K562 (cell line): ENCODE measurements around the gene GNA14. TPM values are rescaled to one million over a fixed set of nuclear protein-coding genes. Genes with fewer than 3 reads are reported as not detected.

Experiments
- ATAC-seq: fragments of 200-7000 bp; cut with Tn5 transposase; 3 replicates; pipeline ENCODE4 v1.9.1; 2020; ENCODE audit warnings: moderate library complexity
- BruUV-seq: library from RNA; stranded (reverse); fragments of 400-500 nt; replicated peaks from 2 replicates; lab custom pipeline; 2021; lab: Mats Ljungman, UMichigan
- CTCF ChIA-PET: fragments of 300-600 bp; formaldehyde crosslinking; extraction: SDS; loops from one replicate; lab custom pipeline; 2021; ENCODE audit warnings: low intra/inter-chr PET ratio; lab: Yijun Ruan, JAX
- POLR2A ChIA-PET: fragments of 300-600, 350-650 bp; sonication (Branson Sonifier 250); formaldehyde crosslinking; extraction: SDS; loops from one replicate; lab custom pipeline; 2021; ENCODE audit warnings: antibody characterized with exemption, inconsistent platforms; lab: Yijun Ruan, JAX
- DNase-seq, 4 experiments: peaks; one replicate each; pipeline versions ENCODE4 v3.0.0 to v3.0.0-alpha.2; 2011 to 2018; ENCODE audit warnings: low spot score in 3 of 4, mixed read lengths in 3 of 4; ENCODE audit errors: extremely low read depth in 1 of 4
- FAIRE-seq: peaks from 2 replicates; lab custom pipeline; 2011; peaks lifted over from hg19 to GRCh38; lab: Jason Lieb, UNC
- H2AFZ ChIP-seq: 2 replicates; pipeline ENCODE4 v1.6.0; 2011; ENCODE audit warnings: low read depth, low read length, control low read depth, inconsistent platforms
- H3K27ac ChIP-seq: fragments of 200-600 bp; 3 replicates; pipeline ENCODE4 v1.8.0; 2011; ENCODE audit warnings: low read depth, mild to moderate bottlenecking, control low read depth, inconsistent platforms, low read length, moderate library complexity, mixed read lengths; ENCODE audit errors: extremely low read depth
- H3K27me3 ChIP-seq, 2 experiments: fragments of 300-600 bp in 1 of 2; 2 replicates in 1 of 2; 3 replicates in 1 of 2; pipeline versions ENCODE4 v1.6.0 to v1.8.0; 2011; ENCODE audit warnings: inconsistent platforms in 2 of 2, low read length in 2 of 2, mild to moderate bottlenecking in 1 of 2, mixed read lengths in 1 of 2, moderate library complexity in 1 of 2; ENCODE audit not compliant: control insufficient read depth in 2 of 2, insufficient read depth in 2 of 2
- H3K36me3 ChIP-seq: fragments of 300-600 bp; 3 replicates; pipeline ENCODE4 v1.8.0; 2011; ENCODE audit warnings: mild to moderate bottlenecking, low read length, inconsistent platforms; ENCODE audit not compliant: control insufficient read depth, insufficient read depth
- H3K4me1 ChIP-seq, 2 experiments: fragments of 200-600 bp in 1 of 2; replicated peaks in 1 of 2; 2 replicates in 1 of 2; 3 replicates in 1 of 2; pipeline versions ENCODE4 v1.5.1 to v1.8.0; 2011; ENCODE audit warnings: inconsistent platforms in 2 of 2, low read length in 2 of 2, mild to moderate bottlenecking in 1 of 2, mixed read lengths in 1 of 2, moderate library complexity in 1 of 2; ENCODE audit not compliant: control insufficient read depth in 2 of 2, insufficient read depth in 2 of 2
- H3K4me2 ChIP-seq: 2 replicates; pipeline ENCODE4 v1.6.1; 2011; ENCODE audit warnings: low read length, control low read depth, inconsistent platforms, mixed read lengths; ENCODE audit not compliant: insufficient read depth
- H3K4me3 ChIP-seq: fragments of 200-600 bp; sonication (generic), shearing (Covaris generic); 2 replicates; pipeline ENCODE4 v1.5.1; 2016; ENCODE audit warnings: control low read depth, inconsistent platforms
- H3K79me2 ChIP-seq: fragments of 200-600 bp; 3 replicates; pipeline ENCODE4 v1.8.0; 2011; ENCODE audit warnings: low read length, inconsistent platforms; ENCODE audit not compliant: control insufficient read depth, insufficient read depth
- H3K9ac ChIP-seq, 2 experiments: 2 replicates each; pipeline versions ENCODE4 v1.6.0 to v1.6.1; 2011; ENCODE audit warnings: low read depth in 2 of 2, low read length in 2 of 2, control low read depth in 1 of 2, inconsistent platforms in 1 of 2, mild to moderate bottlenecking in 1 of 2, mixed read lengths in 1 of 2; ENCODE audit not compliant: insufficient read depth in 1 of 2
- H3K9me1 ChIP-seq: one replicate; pipeline ENCODE4 v1.6.0; 2011; ENCODE audit warnings: inconsistent platforms, mild to moderate bottlenecking, low read length, moderate library complexity; ENCODE audit not compliant: control insufficient read depth, insufficient read depth
- H3K9me3 ChIP-seq: replicated peaks from 2 replicates; pipeline ENCODE4 v1.5.1; 2011; ENCODE audit warnings: low read depth, low read length, inconsistent platforms; ENCODE audit not compliant: control insufficient read depth, insufficient read depth
- H4K20me1 ChIP-seq: replicated peaks from 2 replicates; pipeline ENCODE4 v1.6.1; 2011; ENCODE audit warnings: low read length, inconsistent platforms, mixed read lengths; ENCODE audit not compliant: control insufficient read depth, insufficient read depth
- AFF4 ChIP-seq: sonication (generic); formaldehyde crosslinking; IDR thresholded peaks from 2 replicates; pipeline ENCODE4 v1.8.0; 2023; ENCODE audit warnings: mild to moderate bottlenecking, missing genetic modification reagents
- ATF3 ChIP-seq, 2 experiments: fragments of 450-650 bp in 1 of 2; sonication (generic) in 1 of 2; formaldehyde crosslinking in 1 of 2; IDR thresholded peaks in 1 of 2; conservative IDR thresholded peaks in 1 of 2; 2 replicates each; pipeline versions ENCODE4 v1.6.1 to v1.8.1; 2016 to 2023; ENCODE audit warnings: mild to moderate bottlenecking in 2 of 2, moderate library complexity in 2 of 2, inconsistent platforms in 1 of 2, missing genetic modification reagents in 1 of 2
- CEBPG ChIP-seq, 3 experiments: fragments of 200-800 bp in 1 of 3; sonication (Bioruptor generic) in 1 of 3; sonication (generic) in 1 of 3; formaldehyde crosslinking in 1 of 3; IDR thresholded peaks in 2 of 3; conservative IDR thresholded peaks in 1 of 3; 2 replicates each; pipeline versions ENCODE4 v1.6.1 to v1.8.0; 2016 to 2022; ENCODE audit warnings: missing compliant biosample characterization in 2 of 3, missing genetic modification characterization in 2 of 3, mild to moderate bottlenecking in 1 of 3, missing genetic modification reagents in 1 of 3
- ELK3 ChIP-seq: fragments of 450-650 bp; formaldehyde crosslinking; IDR thresholded peaks from 2 replicates; pipeline ENCODE4 v1.4.0; 2020; ENCODE audit warnings: mild to moderate bottlenecking
- NEUROD1 ChIP-seq: fragments of 150-350 bp; IDR thresholded peaks from 2 replicates; pipeline ENCODE4 v1.6.1; 2014; ENCODE audit warnings: borderline replicate concordance, low read length, low read depth; ENCODE audit not compliant: partially characterized antibody
- NONO ChIP-seq, 2 experiments: fragments of 200-400 bp in 1 of 2; fragments of 450-650 bp in 1 of 2; formaldehyde crosslinking in 1 of 2; IDR thresholded peaks; 2 replicates each; pipeline ENCODE4 v1.6.1; 2017; ENCODE audit warnings: low read depth in 2 of 2, mild to moderate bottlenecking in 2 of 2, moderate library complexity in 2 of 2, low read length in 1 of 2
- PTRF ChIP-seq: fragments of 450-650 bp; IDR thresholded peaks from 2 replicates; pipeline ENCODE4 v1.6.1; 2016; ENCODE audit warnings: mild to moderate bottlenecking, missing genetic modification characterization, missing compliant biosample characterization
- SMARCE1 ChIP-seq: fragments of 450-650 bp; IDR thresholded peaks from 2 replicates; pipeline ENCODE4 v1.7.1; 2016; ENCODE audit warnings: mild to moderate bottlenecking
- ZNF23 ChIP-seq: fragments of 250-450 bp; sonication (Bioruptor Pico); IDR thresholded peaks from 2 replicates; pipeline ENCODE4 v1.4.0; 2020; ENCODE audit warnings: mild to moderate bottlenecking
- ZNF282 ChIP-seq: sonication (generic); formaldehyde crosslinking; IDR thresholded peaks from 2 replicates; pipeline ENCODE4 v1.8.1; 2023; ENCODE audit warnings: missing genetic modification reagents
- ZNF75A ChIP-seq: fragments of 450-650 bp; formaldehyde crosslinking; IDR thresholded peaks from 2 replicates; pipeline ENCODE4 v1.4.0; 2020; ENCODE audit warnings: mild to moderate bottlenecking
- whole genome bisulfite sequencing: fragments of 100-300 bp; shearing (Covaris generic); methylation state at CpG from one replicate; pipeline ENCODE4 v1.1.6; 2016; ENCODE audit warnings: low coverage, mixed read lengths; ENCODE audit not compliant: insufficient coverage; ENCODE audit errors: missing lambda C conversion rate; 5-methylcytosine and 5-hydroxymethylcytosine counted together
- in situ Hi-C: fragments of 300-500 bp; cut with MboI; formaldehyde crosslinking; loops from 4 replicates; pipeline ENCODE4 v1.15.0; 2018; ENCODE audit warnings: inconsistent platforms, mixed read lengths
- intact Hi-C: fragments of 100-400 bp; cut with micrococcal nuclease; formaldehyde crosslinking; loops from 2 replicates; pipeline ENCODE4 v1.14.2; 2022
- polyA plus RNA-seq, 8 experiments: library from polyadenylated mRNA; depleted of rRNA in 4 of 8; stranded (reverse) in 5 of 8; unstranded in 3 of 8; fragments of >200 nt; fragmentation: Nextera tagmentation in 2 of 8; fragmentation: Illumina TruSeq in 1 of 8; extraction: Ambion mirVana in 2 of 8; extraction: Trizol in 1 of 8; gene quantifications; 2 replicates each; pipeline versions ENCODE4 v1.2.1 to v1.2.3, GENCODE V29; 2011 to 2014; ENCODE audit warnings: inconsistent platforms in 1 of 8, missing spikeins in 1 of 8
- total RNA-seq, 7 experiments: library from RNA; depleted of rRNA in 6 of 7; stranded (reverse); fragments of >200 nt in 6 of 7; fragmentation: Illumina TruSeq in 2 of 7; extraction: Trizol in 2 of 7; gene quantifications; 2 replicates each; pipeline versions ENCODE4 v1.2.1 to v1.2.3, GENCODE V29; 2011 to 2021; ENCODE audit warnings: low replicate concordance in 1 of 7
- TF ChIP-seq, protein P1 (sequence below): fragments of 250-450 bp; sonication (Bioruptor Pico); IDR thresholded peaks from 2 replicates; pipeline ENCODE4 v1.8.0; 2021; ENCODE audit warnings: mild to moderate bottlenecking, moderate library complexity

GNA14 gene
- total and polyA plus RNA-seq, 9 of the 15 experiments (the other 6 are each of a cell fraction or from before 2014, with no cell fraction given) = 0.03 to 0.11 (median 0.03) TPM; not detected in 6

DNA sequence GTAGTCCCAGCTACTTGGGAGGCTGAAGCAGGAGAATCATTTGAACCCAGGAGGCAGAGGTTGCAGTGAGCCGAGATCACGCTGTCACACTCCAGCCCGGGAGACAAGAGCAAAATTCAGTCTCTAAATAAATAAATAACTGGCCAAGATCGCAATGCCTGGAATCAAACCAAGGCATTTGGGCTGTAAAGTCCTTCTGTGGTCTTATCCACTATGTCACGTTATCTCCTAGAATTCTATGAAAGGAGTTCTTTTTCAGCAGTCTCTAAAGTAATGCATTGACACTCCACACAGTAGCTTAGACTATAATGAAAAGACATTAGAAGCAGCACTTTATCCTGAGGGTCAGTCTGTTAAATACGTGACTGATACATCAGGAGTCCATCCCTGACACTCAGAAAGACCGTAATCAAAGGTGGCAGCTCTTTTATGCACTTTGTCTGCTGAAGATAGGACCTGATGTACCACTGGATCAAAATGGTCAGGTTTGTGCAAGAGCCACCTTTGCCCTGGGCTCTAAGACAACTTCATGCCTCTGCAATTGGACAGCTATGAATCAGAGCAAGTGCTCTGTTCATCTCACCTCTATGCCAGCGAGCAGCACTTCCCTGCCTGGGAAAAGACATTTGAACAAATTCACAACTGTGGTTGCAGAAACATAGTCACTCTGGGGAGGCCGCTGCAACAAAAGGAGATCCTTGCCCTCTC is 31.7 kb upstream of the GNA14 start (continued):
- TF ChIP-seq PTRF (no peak), AFF4 (CRISPR knock-in tag) (no peak), NONO (IDR thresholded peaks at IDR 0.05; ENCODE audit: low read depth in 2 of 2, low read length in 1 of 2) (no peak), SMARCE1 (no peak)

DNA sequence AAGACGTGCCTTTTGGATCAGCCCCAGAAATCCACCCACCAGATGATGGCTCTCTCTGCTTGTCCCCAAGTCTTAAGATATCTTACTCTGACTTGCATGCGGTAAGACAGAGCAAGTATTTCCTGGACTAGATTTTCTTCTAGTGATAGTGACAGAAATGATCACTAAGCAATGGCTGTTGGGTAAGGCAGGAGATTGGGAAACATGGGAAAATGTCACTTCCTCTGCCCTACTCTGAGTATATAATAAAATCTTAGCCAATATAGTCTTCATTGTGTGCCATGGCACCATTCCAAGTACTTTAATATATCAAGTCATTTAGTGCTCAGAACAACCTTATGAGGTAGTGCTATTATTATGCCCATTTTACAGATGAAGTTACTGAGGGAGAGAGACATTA is 31.0 kb upstream of the GNA14 start:
- Histone ChIP-seq H3K9ac (no peak overlapping the region), H3K4me1 (no peaks in the 10 kb centered on the region), H4K20me1 (no peaks in the 10 kb centered on the region), H3K4me2 (no peak overlapping the region), H3K36me3 (no peaks in the 10 kb centered on the region), H2AFZ (no peak overlapping the region), H3K79me2 (no peaks in the 10 kb centered on the region), H3K4me3 (no peak overlapping the region), H3K9me3 (no peaks in the 10 kb centered on the region), H3K9me1 (no peaks in the 10 kb centered on the region), H3K27ac (no peak overlapping the region), H3K27me3 (no peaks in the 10 kb centered on the region; a peak in 1 of 5 replicates)
- intact Hi-C loops (loop anchor here (5.0 to 10.0 kb wide), 2 partner anchors 73 to 446 kb away; no protein-coding TSS in a partner anchor), in situ Hi-C loops (no loop called here)
- 0% methylated on average over 2 of the region's 2 CpGs for WGBS
- no peak for FAIRE-seq
- DNase-seq = no peak
- no peak for ATAC-seq
- POLR2A ChIA-PET = no interaction called here
- no TSS peak for BruUV-seq
- CTCF ChIA-PET = no interaction called here
- TF ChIP-seq ZNF75A (CRISPR knock-in tag) (no peak), ATF3 (IDR thresholded peaks at IDR 0.05) (no peak), ATF3 (CRISPR knock-in tag; conservative IDR thresholded peaks at IDR 0.05) (no peak), ELK3 (no peak), ZNF282 (CRISPR knock-in tag) (no peak), CEBPG (CRISPR knock-in tag; IDR thresholded peaks at IDR 0.05) (no peak), CEBPG (tag; conservative IDR thresholded peaks at IDR 0.05 in 1 of 2, IDR thresholded peaks at IDR 0.05 in 1 of 2) (no peak), NEUROD1 (no peak), ZNF23 (CRISPR knock-in tag) (no peak)
- TF ChIP-seq, protein P1, sequence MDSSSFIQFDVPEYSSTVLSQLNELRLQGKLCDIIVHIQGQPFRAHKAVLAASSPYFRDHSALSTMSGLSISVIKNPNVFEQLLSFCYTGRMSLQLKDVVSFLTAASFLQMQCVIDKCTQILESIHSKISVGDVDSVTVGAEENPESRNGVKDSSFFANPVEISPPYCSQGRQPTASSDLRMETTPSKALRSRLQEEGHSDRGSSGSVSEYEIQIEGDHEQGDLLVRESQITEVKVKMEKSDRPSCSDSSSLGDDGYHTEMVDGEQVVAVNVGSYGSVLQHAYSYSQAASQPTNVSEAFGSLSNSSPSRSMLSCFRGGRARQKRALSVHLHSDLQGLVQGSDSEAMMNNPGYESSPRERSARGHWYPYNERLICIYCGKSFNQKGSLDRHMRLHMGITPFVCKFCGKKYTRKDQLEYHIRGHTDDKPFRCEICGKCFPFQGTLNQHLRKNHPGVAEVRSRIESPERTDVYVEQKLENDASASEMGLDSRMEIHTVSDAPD (CRISPR knock-in tag) = no peak
